Stimulated activated CD4-positive, alpha-beta T cell treated with anti-CD3 and anti-CD28 coated beads, Interleukin-15, amount 100 ng/mL, for 1 hour (primary cell): ENCODE data around the gene ZSWIM8.
"Not testable (repeated sequence)": the region's sequence is repeated elsewhere in the genome, so short reads cannot be mapped to it uniquely, and the experiment has no call there.

Source experiments
- DNase-seq, 2 donors: peaks; one replicate each; pipeline ENCODE4 v3.0.0-alpha.2; 2020; ENCODE audit warnings: low read depth in 1 of 2, low spot score in 1 of 2

ZSWIM8 gene, protein sequence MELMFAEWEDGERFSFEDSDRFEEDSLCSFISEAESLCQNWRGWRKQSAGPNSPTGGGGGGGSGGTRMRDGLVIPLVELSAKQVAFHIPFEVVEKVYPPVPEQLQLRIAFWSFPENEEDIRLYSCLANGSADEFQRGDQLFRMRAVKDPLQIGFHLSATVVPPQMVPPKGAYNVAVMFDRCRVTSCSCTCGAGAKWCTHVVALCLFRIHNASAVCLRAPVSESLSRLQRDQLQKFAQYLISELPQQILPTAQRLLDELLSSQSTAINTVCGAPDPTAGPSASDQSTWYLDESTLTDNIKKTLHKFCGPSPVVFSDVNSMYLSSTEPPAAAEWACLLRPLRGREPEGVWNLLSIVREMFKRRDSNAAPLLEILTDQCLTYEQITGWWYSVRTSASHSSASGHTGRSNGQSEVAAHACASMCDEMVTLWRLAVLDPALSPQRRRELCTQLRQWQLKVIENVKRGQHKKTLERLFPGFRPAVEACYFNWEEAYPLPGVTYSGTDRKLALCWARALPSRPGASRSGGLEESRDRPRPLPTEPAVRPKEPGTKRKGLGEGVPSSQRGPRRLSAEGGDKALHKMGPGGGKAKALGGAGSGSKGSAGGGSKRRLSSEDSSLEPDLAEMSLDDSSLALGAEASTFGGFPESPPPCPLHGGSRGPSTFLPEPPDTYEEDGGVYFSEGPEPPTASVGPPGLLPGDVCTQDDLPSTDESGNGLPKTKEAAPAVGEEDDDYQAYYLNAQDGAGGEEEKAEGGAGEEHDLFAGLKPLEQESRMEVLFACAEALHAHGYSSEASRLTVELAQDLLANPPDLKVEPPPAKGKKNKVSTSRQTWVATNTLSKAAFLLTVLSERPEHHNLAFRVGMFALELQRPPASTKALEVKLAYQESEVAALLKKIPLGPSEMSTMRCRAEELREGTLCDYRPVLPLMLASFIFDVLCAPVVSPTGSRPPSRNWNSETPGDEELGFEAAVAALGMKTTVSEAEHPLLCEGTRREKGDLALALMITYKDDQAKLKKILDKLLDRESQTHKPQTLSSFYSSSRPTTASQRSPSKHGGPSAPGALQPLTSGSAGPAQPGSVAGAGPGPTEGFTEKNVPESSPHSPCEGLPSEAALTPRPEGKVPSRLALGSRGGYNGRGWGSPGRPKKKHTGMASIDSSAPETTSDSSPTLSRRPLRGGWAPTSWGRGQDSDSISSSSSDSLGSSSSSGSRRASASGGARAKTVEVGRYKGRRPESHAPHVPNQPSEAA (N-terminal part only)

DNA sequence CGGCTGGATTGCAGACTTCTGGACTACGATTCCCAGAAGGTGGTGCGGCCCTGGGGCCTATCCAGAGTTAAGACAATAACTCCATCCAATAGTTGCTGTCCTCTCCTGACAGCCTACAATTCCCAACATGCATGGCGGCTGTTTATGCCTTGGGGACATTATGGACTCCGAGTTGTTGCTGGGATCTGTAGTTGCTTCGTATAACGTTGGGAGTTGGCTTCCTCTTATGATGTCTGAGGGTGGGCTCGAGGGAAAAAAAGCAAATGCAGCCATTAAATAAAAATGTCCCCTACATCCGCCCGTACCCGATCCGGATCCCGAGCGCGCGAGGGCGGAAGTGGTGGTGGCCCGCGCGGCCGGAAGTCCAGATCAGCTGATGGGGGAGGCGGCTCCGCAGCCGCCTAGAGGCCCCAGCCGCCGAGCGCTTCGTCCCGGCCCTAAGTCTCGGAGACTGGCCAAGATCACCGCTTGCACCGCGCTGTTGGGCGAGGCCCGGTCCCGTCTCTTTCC, at the start of gene ZSWIM8:
Gene ZSWIM8 (plus strand): TSS at position 396 of the 510 bp plus-strand sequence. CDS start 273 bp downstream, outside the sequence.
- DNase-seq: peak; percentile 68 to 70

DNA sequence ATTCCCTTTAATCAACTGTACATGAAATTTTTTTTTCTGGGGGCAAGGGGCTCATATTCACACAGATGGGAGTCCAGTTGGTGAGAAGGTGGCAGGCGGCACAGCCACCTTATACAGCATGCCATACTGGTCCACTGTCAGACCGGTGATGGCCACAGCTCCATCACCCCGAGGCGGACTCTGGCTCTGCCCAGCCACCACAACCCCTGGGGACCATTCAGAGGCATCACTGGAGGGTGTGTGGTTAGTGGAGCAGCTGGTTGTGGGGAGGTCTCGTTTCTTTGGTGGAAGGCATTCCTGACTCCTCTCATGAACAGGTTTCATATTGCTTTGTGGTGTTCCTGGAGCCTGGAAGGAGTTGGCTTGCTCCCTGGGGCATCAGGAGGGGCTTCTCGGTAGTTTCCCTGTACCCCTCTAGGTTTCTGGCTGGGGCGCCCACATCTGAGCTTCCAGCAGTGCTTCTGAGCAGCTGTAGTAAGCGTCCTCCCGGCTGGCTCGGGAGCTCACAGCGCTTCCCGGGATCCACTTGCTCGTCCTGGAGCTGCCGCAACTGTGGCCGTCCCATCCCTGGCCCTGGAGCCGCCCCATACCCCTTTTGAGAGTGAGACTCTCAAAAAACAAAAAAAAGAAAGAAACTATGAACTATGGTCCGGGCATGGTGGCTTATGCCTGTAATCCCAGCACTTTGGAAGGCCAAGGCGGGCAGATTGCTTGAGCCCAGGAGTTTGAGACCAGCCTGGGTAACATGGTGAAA, 44.7 kb upstream of the ZSWIM8 start:
- DNase-seq: not testable (repeated sequence)

DNA sequence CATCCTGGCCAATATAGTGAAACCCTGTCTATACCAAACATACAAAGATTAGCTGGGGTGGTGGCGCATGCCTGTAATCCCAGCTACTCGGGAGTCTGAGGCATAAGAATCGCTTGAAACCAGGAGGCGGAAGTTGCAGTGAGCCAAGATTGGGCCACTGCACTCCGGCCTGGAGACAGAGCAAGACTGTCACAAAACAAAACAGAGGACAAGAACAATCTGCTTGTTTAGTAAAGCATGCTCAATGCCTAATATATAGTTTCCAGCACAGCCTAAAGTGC, 43.0 kb upstream of the ZSWIM8 start:
- DNase-seq: no peak

DNA sequence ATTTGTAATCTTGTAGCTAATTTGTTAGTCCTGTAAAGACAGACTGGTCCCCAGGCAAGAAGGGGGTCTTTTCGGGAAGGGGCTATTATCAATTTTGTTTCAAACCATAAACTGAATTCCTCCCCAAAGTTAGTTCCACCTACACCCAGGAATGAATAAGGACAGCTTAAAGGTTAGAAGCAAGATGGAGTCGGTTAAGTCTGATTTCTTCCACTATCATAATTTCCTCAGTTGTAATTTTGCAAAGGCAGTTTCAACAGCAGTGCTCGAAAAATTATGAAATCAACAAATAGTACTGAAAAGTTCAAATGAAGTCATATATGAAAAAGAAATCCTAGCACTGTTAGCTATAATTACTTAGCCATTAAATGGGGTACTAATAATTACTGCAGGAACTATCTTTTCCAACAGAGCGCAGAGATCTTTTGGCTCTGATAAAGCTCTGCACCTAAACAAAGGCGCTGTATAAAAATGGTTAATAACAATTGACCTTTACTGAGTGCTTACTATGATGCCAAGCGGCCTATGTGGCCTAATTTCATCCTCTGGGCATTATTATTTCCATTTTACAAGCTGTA, 42.0 kb upstream of the ZSWIM8 start:
- DNase-seq: no peak

DNA sequence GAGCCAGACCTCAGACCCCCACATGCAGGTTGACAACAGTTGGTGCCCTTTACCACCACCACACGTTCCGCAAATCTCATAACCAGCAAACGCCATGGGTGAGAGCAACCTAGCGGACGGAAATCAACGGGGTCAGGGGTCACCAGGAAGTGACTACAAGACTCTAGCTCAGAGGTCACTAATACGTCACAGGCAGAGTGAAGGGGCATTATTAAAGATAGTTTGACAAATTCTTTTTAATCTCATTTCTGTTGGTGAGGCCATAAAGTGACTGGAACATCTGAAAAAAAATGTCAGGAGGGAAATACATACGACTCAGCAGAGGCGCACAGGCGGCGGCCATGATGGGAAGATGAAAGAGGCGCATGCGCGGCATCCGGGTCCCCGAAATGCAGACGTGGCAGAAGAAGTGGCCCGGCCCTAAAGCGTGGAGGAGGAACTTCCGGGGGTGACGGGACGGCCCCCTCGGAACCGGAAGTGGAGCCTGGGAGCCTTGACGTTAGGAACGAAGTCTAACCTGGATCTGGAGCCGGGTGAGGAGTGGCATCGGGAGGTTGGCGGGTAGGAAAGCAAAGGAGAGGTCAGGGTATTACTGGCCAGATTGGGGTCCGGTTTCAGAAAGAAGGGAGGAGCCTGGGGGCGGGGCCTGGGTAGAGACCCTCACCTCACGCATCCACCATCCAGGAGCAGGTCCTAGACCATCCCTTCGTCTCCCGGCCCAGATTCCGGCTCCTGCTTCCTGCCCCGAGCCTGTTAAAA, 41.3 kb upstream of the ZSWIM8 start, which contains the start of gene SEC24C:
Gene SEC24C (plus strand): TSS at position 468 of the 759 bp plus-strand sequence. CDS start 2,461 bp downstream, outside the sequence.
- DNase-seq: peak; percentile 88

DNA sequence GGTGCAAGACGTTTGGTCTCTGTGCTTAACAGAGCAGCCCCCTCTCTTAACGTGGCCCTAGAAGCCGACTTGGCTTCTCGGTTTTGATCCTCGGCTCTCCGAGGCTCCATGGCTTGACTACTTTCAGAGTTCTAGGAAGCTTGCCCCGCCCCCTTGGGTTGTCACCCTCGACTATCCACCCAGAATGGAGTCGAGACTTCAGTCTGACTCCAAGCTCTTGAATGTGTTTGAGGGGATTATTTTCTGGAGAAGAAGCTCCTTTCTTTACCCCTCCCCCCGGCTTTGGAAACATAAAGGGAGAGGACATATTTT, 40.8 kb upstream of the ZSWIM8 start:
- DNase-seq: peak in 1 of 2 donors; percentile 39

DNA sequence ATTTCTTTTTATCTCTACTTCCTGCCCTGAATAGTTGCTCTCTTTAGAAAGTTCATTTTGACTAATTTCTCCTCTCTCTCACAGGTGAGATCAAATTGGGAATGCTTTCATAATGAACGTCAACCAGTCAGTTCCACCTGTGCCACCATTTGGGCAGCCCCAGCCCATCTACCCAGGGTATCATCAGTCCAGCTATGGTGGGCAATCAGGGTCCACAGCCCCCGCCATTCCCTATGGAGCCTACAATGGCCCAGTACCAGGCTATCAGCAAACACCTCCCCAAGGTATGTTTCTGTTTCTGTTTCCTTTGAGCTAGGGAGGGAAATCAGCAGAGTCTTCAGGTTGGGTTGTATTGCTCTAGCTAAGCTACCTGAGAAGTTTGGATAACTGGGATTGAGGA, 38.7 kb upstream of the ZSWIM8 start:
- no peak for DNase-seq

DNA sequence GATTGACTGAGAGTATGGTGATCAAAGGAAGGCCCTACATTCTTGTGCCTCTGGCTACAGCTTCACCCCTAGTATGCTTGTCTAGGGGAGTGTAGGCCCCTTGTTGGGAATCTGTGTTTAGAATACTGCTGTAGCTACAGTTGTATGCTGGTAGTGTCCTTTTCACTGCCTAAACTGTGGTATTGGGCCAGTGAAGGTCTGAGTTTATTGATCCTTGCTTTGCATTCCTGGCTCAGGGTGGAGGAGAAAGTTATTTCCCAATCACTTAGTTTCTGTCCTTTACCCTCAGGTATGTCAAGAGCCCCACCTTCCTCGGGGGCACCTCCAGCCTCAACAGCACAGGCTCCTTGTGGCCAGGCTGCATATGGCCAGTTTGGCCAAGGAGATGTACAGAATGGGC, 34.6 kb upstream of the ZSWIM8 start:
- no peak for DNase-seq

DNA sequence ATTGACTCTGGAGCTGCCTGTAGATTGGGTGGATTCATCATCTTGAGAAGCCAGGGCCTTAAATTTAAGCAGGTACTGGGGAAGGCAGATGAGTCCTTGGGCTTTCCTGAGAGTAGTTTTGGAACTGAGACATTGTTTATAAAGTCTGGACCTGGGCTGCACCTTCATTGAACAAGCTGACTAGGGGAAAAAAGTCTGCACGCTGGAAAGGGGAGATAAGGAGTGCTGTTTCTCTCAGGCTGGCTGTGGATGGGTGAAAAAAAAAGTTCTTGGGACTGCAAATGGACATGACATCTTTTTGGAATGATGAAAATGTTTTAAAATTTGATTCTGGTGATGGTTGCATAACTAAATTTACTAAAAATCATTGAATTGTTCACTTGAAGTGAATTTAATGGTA, 29.2 kb upstream of the ZSWIM8 start:
- DNase-seq: no peak

DNA sequence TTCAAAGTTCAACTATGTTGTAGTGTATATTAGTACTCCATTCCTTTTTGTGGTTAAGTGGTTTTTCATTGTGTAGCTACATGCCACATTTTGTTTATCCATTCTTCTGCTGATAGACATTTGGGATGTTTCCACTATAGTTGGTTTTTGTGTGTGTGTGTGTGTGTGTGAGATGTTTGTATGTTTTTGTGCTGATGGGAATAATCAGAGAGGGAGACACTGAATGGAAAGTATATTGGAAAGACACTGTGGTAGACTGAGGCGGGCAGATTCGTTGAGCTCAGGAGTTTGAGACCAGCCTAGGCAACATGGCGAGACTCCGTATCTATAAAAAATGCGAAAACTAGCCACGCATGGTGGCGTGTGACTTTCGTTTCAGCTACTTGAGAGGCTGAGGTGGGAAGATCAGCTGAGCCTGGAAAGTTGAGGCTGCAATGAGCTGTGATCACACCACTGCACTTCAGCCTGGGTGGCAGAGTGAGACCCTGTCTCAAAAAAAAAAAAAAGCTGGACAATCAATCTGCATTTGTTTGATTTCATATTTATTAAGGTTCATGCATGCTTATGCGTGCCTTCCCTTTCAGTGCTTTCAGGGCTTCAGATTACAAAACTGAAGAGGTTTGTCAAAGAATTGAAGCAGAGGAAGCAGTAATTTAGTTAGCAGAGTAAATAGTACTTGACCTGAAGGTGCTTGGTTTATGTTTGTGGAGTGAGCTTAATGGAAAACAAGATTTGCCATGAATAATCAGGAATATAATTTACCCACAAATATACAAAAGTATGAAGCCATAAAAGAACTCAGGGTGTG, 26.5 kb upstream of the ZSWIM8 start:
- DNase-seq: no peak

DNA sequence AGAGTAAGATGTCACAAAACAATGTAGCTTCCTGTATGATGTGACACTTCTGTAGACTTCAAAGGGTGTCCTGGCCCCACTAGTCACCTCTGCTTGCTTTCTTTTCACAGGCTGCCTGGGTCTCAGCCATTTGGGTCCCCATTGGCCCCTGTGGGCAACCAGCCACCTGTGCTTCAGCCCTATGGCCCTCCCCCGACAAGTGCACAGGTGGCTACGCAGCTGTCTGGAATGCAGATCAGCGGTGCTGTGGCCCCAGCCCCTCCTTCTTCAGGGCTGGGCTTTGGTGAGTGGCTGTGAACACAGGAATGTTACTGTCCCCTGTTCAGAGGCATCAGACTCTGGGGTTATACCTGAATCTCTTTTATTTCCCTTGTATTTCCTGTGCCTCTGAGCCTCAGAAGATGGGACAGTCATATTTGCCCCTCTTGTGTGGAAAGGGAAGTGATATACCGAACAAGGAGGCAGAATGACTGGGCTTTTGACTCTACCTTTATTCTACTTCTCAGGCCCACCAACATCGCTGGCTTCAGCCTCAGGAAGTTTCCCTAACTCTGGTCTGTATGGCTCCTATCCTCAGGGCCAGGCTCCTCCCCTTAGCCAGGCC, 25.8 kb upstream of the ZSWIM8 start:
- DNase-seq: no peak

DNA sequence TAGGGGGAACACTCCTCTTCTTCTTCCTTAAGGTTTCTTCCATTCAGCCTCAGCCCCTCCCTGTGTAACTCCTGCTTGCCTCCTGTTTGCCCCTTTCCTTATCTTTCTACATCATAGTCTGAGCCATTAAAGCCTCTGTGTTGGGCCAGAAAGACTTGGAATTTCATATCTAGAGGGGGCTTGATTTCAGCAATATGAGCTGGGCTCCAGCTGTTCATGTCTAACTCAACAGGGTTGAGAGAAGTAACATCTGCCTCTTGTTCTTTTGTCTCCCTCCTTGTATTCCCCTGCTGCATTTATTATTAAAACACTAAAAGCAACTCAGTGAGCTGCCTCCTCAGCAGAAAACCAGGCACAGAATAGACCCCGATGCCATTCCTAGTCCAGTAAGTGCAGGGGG, 23.6 kb upstream of the ZSWIM8 start:
- DNase-seq: no peak

DNA sequence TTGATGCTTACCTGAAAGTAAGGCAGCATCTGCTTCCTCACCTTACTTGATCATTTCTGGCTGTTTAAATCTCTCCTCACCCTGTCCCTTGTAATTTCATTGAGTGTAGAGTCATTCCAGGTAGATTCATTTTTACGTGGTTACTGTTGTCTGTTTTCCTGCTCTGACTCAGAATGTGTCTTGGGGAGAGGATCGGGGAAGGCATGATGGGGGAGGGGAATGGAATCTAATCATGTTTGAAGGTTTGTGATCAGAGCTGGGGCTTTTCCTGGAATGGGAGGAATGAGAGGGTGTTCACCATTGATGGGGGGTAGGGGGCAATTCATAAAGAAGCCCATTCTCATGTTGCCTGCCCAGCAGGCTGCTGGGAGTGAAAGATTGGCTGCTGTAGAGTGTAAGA, 22.5 kb upstream of the ZSWIM8 start:
- no peak for DNase-seq

DNA sequence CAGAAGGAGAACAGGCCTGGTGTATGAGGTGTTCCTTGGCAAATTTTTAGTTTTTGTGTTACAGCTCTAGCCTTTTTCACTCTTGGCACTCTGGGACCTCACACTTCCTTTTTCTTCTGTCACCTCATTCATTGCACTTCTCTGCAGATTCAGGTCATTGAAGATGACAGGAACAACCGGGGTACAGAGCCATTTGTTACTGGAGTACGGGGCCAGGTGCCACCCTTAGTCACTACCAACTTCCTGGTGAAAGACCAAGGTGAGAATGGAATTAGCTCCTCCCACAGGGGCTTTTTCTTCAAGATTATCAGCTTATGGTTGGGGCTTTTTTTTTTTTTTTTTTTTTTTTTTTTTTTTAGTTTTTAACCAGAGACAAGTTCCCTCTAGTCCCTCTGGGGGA, 22.1 kb upstream of the ZSWIM8 start:
- no peak for DNase-seq

DNA sequence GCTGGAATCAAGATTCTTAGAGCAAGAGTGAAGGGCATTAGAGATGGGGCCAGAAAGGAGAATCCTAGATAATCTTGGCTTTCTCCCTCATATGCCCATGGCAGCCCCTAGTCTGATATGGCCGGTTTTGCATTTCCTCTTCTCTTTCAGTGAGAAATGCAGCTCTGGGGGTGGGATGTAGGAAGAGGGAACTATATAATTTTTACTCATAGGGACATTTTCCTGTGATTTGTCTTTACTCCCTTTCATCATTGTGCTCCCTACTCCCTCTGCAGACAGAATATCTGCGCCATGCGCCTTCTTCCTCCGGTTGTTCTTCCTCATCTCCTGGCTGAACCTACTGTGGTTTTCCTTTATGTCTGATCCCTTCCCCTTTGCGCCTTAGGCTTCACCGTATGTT, 20.3 kb upstream of the ZSWIM8 start:
- DNase-seq: no peak

DNA sequence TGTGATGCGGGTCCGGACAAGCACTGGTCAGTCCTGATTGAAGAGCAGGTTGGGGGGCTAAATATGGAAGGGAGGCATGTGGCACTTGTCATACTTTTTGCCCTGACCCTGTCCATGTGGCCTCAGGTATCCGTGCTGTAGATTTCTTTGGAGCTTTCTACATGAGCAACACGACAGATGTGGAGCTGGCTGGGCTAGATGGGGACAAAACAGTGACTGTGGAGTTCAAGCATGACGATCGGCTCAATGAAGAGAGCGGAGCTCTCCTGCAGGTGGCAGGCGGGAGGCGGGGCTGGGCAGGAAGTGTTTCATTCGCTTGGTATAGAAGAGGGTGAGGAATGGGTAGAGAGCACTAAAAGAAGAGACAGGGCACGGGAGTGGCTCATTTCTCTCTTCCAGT, 16.5 kb upstream of the ZSWIM8 start:
- DNase-seq: peak; percentile 36 to 40

DNA sequence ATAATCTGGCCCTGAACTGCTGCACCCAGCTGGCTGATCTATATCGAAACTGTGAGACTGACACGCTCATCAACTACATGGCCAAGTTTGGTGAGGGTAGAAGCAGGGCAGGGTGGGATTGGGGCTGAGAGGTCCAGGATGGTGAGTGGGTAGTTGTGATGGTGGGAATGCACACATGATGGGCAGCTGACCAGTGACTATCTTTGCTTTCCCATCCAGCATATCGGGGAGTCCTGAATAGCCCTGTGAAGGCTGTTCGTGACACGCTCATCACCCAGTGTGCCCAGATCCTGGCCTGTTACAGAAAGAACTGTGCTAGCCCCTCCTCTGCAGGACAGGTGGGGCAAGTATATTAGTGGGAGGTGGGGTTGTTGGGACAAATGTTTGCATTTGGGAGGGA, 16.0 kb upstream of the ZSWIM8 start:
- DNase-seq: no peak

DNA sequence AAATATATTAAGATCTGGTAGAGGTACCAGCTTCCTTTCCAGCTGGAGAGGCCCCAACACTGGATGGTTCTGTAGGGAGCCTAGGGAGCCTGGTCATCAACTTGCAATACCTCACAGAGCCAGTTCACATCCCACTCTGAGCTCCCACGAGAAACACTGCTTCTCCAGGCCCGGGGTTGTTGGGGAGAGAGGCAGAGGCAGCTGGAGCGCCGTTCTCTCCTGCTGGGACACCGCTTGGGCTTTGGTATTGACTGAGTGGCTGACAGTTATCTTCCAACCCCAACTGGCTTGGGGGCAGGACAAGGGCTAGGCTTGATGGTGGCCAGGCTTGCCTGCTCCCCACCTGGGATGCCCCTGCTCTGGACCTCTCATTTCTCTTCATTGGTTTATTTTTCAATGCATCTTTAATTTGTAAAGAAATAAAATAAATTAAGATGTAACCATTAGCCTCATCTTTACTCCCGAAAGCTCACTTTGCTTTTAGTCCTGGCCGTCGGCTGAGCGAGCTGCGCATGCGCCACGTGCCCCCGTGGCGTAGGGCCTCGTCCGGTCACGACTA, 13.6 kb upstream of the ZSWIM8 start:
- DNase-seq: peak in 1 of 2 donors; percentile 63
